Ascending aorta (tissue), 2 donors: ENCODE results near the gene PPP2R1A. TPM values are rescaled to one million over a fixed set of nuclear protein-coding genes. Genes with fewer than 3 reads are reported as not detected.
A peak's percentile ranks its signal among the peaks of the same experiment; 100 is the strongest.

ENCODE experiments used
- DNase-seq, 2 donors: peaks; one replicate each; pipeline ENCODE4 v3.0.0-alpha.2; 2019; ENCODE audit warnings: low spot score in 2 of 2
- H3K27ac ChIP-seq, 2 donors: fragments of 200-600 bp; sonication (generic); one replicate each; pipeline ENCODE4 v1.5.1; 2016 to 2017; ENCODE audit warnings: mild to moderate bottlenecking in 1 of 2
- H3K27me3 ChIP-seq: fragments of 200-600 bp; sonication (generic); one replicate; pipeline ENCODE4 v1.5.1; 2017
- H3K36me3 ChIP-seq, 2 donors: fragments of 200-600 bp; sonication (generic); one replicate each; pipeline ENCODE4 v1.5.1; 2016
- H3K4me1 ChIP-seq, 2 donors: fragments of 200-600 bp; sonication (generic); one replicate each; pipeline ENCODE4 v1.5.1; 2016 to 2017; ENCODE audit warnings: mild to moderate bottlenecking in 1 of 2
- H3K4me3 ChIP-seq, 2 donors: fragments of 200-600 bp; sonication (generic); one replicate each; pipeline ENCODE4 v1.5.1; 2016 to 2017; ENCODE audit warnings: mild to moderate bottlenecking in 1 of 2
- H3K9me3 ChIP-seq, 2 donors: fragments of 200-600 bp; sonication (generic); one replicate each; pipeline ENCODE4 v1.5.1; 2016
- intact Hi-C: fragments of 100-400 bp; cut with DNase I; formaldehyde crosslinking; loops from one replicate; pipeline ENCODE4 v1.15.1; 2023
- total RNA-seq: library from RNA; depleted of rRNA; stranded (reverse); fragments of >200 nt; gene quantifications from one replicate; pipeline ENCODE4 v1.1.0, GENCODE V29; 2016
- TF ChIP-seq, protein P1 (sequence below), 3 experiments: fragments of 200-600 bp in 2 of 3; fragments of 450-650 bp in 1 of 3; sonication (generic) in 2 of 3; IDR thresholded peaks; one replicate each; pipeline ENCODE4 v1.5.1; 2016 to 2019; ENCODE audit warnings: antibody characterized with exemption in 3 of 3, mild to moderate bottlenecking in 1 of 3, moderate library complexity in 1 of 3

PPP2R1A gene
- total RNA-seq, 1 donor from 2014 or later = 215 TPM

DNA sequence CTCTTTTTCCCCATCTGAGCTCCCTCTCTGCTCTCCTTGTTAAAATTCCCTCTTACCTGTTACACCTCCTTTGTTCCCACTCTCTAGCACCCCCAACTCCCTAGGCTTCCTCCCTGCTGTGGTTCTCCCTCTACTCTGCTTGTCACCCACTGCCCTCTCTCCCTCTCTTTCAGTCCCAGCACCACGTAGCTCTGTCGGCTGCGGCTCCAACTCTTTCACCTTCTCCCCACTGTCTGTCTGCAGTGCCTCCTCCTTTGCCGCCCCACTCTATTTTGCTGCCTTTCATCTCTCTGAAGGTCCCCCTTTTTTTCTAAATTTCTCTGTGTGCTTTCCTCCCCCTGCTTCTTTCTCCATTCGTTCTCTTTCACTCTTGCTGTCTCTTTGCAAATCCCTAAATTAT lies 19.5 kb upstream of the PPP2R1A start:
- no peaks in the 10 kb centered on the region for H3K27me3 ChIP-seq
- peak overlapping the region; percentile 70 to 76 for H3K4me3 ChIP-seq
- no peaks in the 10 kb centered on the region for H3K9me3 ChIP-seq
- no peak for DNase-seq
- H3K27ac ChIP-seq = peak overlapping the region; percentile 84 to 91
- TF ChIP-seq, protein P1, sequence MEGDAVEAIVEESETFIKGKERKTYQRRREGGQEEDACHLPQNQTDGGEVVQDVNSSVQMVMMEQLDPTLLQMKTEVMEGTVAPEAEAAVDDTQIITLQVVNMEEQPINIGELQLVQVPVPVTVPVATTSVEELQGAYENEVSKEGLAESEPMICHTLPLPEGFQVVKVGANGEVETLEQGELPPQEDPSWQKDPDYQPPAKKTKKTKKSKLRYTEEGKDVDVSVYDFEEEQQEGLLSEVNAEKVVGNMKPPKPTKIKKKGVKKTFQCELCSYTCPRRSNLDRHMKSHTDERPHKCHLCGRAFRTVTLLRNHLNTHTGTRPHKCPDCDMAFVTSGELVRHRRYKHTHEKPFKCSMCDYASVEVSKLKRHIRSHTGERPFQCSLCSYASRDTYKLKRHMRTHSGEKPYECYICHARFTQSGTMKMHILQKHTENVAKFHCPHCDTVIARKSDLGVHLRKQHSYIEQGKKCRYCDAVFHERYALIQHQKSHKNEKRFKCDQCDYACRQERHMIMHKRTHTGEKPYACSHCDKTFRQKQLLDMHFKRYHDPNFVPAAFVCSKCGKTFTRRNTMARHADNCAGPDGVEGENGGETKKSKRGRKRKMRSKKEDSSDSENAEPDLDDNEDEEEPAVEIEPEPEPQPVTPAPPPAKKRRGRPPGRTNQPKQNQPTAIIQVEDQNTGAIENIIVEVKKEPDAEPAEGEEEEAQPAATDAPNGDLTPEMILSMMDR (IDR thresholded peaks at IDR 0.05) = no peak
- H3K4me1 ChIP-seq = peaks cover 0 to 6% of the 10 kb centered on the region in 2 donors
- peaks cover 17 to 32% of the 10 kb centered on the region in 2 donors for H3K36me3 ChIP-seq
- intact Hi-C loops = no loop called here

DNA sequence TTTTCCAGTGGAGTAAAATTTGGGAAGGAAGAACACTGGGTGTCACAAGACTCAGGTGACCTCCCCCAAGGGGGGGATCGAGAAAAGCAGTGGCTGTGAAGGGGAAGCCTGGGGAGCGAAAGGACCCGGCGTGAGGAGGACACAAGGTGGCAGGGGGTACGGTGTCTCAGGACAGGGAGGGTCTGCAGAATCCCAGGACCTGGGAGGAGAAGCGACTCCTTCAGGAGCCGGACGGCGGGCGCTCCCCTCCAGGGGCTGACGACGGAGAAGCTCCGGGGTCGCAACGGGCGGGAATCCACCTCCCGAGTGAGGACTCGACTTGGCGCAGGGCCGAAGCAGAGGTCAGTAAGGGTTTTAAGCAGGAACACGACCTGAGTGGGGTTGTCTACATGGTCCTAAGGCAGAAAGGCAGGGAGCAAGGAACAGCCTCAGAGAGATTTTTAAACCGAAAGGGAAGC lies 19.0 kb upstream of the PPP2R1A start:
- TF ChIP-seq, protein P1 (IDR thresholded peaks at IDR 0.05) = no peak
- H3K4me1 ChIP-seq = peaks cover 0 to 6% of the 10 kb centered on the region in 2 donors
- H3K36me3 ChIP-seq = peaks cover 17 to 26% of the 10 kb centered on the region in 2 donors
- H3K27me3 ChIP-seq = no peaks in the 10 kb centered on the region
- H3K27ac ChIP-seq = peak overlapping the region; percentile 84 to 91
- H3K4me3 ChIP-seq = peak overlapping the region; percentile 70 to 76
- DNase-seq = no peak
- intact Hi-C loops = loop anchor here (1.0 kb wide), 2 partner anchors 18 to 31 kb away; no protein-coding TSS in a partner anchor
- no peaks in the 10 kb centered on the region for H3K9me3 ChIP-seq

DNA sequence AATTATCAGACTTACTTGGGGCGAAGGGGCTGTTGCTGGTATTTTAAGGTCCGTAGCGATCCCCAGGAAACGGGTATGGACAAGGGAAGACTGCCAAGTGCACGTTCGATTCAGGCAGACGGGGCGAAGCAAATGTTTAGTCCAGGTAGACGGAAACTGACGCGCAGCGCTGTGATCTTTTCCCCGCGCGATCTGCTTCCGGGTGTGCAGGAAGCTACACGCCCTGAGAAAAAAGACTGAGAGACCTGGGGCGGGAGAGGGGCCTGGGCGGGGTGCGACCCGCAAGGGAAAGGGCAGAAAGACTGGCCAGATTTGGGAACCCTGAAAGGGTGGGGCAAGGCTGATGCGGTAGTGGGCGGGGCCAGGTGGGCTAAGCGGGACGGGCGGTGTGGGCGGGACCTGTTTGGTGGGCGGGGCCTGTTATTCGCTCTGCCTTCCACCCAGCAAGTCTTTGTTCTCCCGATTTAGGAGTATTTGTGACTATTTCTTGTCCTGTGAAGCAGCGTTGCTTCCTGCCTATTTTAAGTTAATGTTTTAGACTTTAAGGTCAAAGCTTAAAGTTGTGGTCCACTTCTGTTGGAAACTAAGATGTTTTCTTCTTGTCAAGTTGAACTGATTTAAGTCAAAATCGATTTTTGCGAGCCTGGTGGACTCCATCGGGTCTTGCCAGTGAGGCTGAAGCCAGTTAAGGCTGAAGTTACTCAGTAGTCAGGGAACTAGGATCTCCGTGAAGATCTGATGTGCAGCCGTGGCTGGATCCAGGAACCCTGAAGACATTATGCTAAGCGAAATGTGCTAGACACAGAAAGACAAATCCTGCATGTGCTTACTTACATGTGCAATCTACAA lies 18.3 kb upstream of the PPP2R1A start, which contains the start of gene ZNF836:
TSS of gene ZNF836 (minus strand) at position 301 of the 849 bp plus-strand sequence. CDS start 3,549 bp downstream, outside the sequence.
- DNase-seq = peak; percentile 53 to 93
- Histone ChIP-seq H3K4me3 (peak within 1 kb of the TSS; percentile 70 to 76), H3K9me3 (no peaks in the 10 kb centered on the region), H3K27me3 (no peaks in the 10 kb centered on the region), H3K36me3 (peaks cover 17 to 21% of the 10 kb centered on the region in 2 donors), H3K4me1 (peaks cover 0 to 6% of the 10 kb centered on the region in 2 donors), H3K27ac (peak within 1 kb of the TSS; percentile 84 to 91)
- intact Hi-C loops = loop anchor here (1.0 kb wide), 2 partner anchors 18 to 31 kb away; no protein-coding TSS in a partner anchor
- TF ChIP-seq, protein P1 (IDR thresholded peaks at IDR 0.05) = no peak

DNA sequence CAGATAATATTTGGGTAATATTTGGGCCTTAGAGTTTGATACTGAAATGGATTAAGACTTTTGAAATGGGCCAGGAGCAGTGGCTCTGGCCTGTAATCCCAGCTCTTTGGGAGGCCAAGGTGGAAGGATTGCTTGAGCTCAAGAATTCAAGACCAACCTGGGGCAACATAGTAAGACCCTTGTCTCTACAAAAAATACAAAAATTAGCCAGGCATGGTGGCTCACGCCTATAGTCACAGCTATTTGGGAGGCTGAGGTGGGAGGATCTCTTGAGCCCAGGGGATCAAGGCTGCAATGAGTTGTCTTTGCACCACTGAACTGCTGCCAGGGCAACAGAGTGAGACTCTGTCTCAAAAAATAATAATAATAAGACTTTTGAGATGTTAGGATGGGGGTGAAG lies 17.5 kb upstream of the PPP2R1A start:
- intact Hi-C loops = no loop called here
- Histone ChIP-seq H3K36me3 (peaks cover 12 to 14% of the 10 kb centered on the region in 2 donors), H3K27me3 (no peaks in the 10 kb centered on the region), H3K4me1 (peaks cover 0 to 6% of the 10 kb centered on the region in 2 donors), H3K9me3 (no peaks in the 10 kb centered on the region), H3K4me3 (peak overlapping the region; percentile 70 to 76), H3K27ac (peak overlapping the region; percentile 84 to 91)
- TF ChIP-seq, protein P1 (IDR thresholded peaks at IDR 0.05) = no peak
- DNase-seq = no peak

DNA sequence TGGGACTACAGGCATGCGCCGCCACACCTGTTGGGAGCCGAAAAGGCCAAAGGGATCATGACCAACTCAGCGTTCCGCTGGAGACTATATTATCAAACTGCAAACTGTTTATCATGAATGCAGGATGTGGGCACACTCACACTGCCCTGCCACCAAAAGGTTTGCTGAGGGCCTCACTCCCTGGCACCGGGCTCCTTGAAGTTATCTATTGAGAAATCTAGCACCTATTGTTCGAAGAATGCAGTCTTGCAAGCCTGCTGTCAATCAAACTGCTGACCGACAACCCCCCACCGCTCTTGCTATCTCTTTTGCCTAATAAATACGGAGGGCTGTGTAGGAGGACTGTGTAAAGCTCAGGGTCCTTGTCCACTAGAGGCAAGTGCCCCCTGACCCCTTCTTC lies 13.3 kb upstream of the PPP2R1A start:
- intact Hi-C loops = no loop called here

More for the DNA sequence above, 13.3 kb upstream of the PPP2R1A start:
- H3K9me3 ChIP-seq = no peaks in the 10 kb centered on the region
- no peak overlapping the region for H3K4me3 ChIP-seq
- DNase-seq = no peak
- H3K36me3 ChIP-seq = no peaks in the 10 kb centered on the region
- H3K4me1 ChIP-seq = peaks cover 0 to 6% of the 10 kb centered on the region in 2 donors
- TF ChIP-seq, protein P1 (IDR thresholded peaks at IDR 0.05) = no peak
- H3K27ac ChIP-seq = no peak overlapping the region
- H3K27me3 ChIP-seq = no peaks in the 10 kb centered on the region
